ENCODE results near the gene GPR160. TPM values are rescaled to one million over a fixed set of nuclear protein-coding genes. Genes with fewer than 3 reads are reported as not detected.

GPR160 gene
- total and polyA plus RNA-seq, 9 of the 15 experiments (the other 6 are each of a cell fraction or from before 2014, with no cell fraction given), result 1.3 to 10.5 (median 8.3) TPM

DNA sequence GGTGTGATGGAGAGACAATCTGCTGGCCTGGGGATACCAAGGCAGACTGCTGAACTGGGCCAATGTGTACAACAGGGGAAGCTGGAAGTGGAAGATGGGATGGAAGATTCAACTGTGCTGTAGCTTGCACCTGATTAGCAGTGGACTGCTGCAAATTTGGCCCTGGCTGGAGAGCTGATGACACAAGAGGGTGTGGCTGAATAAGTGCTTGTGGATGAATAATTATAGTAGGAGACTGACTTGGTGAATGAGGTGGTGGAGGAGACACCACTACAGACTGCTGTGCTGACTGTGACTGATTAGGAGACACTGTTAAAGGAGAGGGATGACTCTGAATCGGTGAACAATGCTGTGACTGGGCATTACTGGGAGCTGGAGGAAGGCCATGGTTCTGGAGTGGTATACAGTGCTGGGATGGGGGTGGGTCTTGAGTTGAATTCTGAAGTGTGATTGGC, 91.2 kb downstream of the GPR160 start (continued):
- TF ChIP-seq, protein P1, sequence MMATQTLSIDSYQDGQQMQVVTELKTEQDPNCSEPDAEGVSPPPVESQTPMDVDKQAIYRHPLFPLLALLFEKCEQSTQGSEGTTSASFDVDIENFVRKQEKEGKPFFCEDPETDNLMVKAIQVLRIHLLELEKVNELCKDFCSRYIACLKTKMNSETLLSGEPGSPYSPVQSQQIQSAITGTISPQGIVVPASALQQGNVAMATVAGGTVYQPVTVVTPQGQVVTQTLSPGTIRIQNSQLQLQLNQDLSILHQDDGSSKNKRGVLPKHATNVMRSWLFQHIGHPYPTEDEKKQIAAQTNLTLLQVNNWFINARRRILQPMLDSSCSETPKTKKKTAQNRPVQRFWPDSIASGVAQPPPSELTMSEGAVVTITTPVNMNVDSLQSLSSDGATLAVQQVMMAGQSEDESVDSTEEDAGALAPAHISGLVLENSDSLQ (IDR thresholded peaks at IDR 0.05), result peak; percentile 85
- TF ChIP-seq NFE2 (IDR thresholded peaks at IDR 0.05; ENCODE audit: low read depth), result peak; percentile 25; the same call in 1 of the 2 replicates
- TF ChIP-seq NR1H2 (CRISPR knock-in tag; IDR thresholded peaks at IDR 0.05), result no peak
- TF ChIP-seq BRCA1 (IDR thresholded peaks at IDR 0.05), result no peak
- TF ChIP-seq BRCA1 (CRISPR knock-in tag; IDR thresholded peaks at IDR 0.05), result no peak
- TF ChIP-seq SMARCB1 (IDR thresholded peaks at IDR 0.05; ENCODE audit: insufficient read length, low read depth), result no peak
- no peak for TF ChIP-seq HMG20B (CRISPR knock-in tag; IDR thresholded peaks at IDR 0.05)
- no peak for TF ChIP-seq PHB (CRISPR knock-in tag; IDR thresholded peaks at IDR 0.05)
- TF ChIP-seq CREB1 (IDR thresholded peaks at IDR 0.05), result no peak
- TF ChIP-seq CREB1 (CRISPR knock-in tag; IDR thresholded peaks at IDR 0.05), result no peak
- TF ChIP-seq, protein P2, sequence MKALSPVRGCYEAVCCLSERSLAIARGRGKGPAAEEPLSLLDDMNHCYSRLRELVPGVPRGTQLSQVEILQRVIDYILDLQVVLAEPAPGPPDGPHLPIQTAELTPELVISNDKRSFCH (CRISPR knock-in tag; IDR thresholded peaks at IDR 0.05), result no peak
- TF ChIP-seq, protein P2 (tag; IDR thresholded peaks at IDR 0.05), result no peak
- no peak for TF ChIP-seq ATF1 (CRISPR knock-in tag; IDR thresholded peaks at IDR 0.05)
- 0 out of 2 replicates have a peak, but pooled peaks have one; percentile 23 for TF ChIP-seq ATF1 (tag; IDR thresholded peaks at IDR 0.05)
- peak; percentile 32; the same call in 1 of the 2 replicates for TF ChIP-seq SOX6 (IDR thresholded peaks at IDR 0.05)
- no peak for TF ChIP-seq MED1 (CRISPR knock-in tag; IDR thresholded peaks at IDR 0.05; ENCODE audit: borderline replicate concordance)
- TF ChIP-seq, protein P3, sequence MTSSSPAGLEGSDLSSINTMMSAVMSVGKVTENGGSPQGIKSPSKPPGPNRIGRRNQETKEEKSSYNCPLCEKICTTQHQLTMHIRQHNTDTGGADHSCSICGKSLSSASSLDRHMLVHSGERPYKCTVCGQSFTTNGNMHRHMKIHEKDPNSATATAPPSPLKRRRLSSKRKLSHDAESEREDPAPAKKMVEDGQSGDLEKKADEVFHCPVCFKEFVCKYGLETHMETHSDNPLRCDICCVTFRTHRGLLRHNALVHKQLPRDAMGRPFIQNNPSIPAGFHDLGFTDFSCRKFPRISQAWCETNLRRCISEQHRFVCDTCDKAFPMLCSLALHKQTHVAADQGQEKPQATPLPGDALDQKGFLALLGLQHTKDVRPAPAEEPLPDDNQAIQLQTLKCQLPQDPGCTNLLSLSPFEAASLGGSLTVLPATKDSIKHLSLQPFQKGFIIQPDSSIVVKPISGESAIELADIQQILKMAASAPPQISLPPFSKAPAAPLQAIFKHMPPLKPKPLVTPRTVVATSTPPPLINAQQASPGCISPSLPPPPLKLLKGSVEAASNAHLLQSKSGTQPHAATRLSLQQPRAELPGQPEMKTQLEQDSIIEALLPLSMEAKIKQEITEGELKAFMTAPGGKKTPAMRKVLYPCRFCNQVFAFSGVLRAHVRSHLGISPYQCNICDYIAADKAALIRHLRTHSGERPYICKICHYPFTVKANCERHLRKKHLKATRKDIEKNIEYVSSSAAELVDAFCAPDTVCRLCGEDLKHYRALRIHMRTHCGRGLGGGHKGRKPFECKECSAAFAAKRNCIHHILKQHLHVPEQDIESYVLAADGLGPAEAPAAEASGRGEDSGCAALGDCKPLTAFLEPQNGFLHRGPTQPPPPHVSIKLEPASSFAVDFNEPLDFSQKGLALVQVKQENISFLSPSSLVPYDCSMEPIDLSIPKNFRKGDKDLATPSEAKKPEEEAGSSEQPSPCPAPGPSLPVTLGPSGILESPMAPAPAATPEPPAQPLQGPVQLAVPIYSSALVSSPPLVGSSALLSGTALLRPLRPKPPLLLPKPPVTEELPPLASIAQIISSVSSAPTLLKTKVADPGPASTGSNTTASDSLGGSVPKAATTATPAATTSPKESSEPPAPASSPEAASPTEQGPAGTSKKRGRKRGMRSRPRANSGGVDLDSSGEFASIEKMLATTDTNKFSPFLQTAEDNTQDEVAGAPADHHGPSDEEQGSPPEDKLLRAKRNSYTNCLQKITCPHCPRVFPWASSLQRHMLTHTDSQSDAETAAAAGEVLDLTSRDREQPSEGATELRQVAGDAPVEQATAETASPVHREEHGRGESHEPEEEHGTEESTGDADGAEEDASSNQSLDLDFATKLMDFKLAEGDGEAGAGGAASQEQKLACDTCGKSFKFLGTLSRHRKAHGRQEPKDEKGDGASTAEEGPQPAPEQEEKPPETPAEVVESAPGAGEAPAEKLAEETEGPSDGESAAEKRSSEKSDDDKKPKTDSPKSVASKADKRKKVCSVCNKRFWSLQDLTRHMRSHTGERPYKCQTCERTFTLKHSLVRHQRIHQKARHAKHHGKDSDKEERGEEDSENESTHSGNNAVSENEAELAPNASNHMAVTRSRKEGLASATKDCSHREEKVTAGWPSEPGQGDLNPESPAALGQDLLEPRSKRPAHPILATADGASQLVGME (CRISPR knock-in tag; IDR thresholded peaks at IDR 0.05), result no peak
- TF ChIP-seq CXXC5 (CRISPR knock-in tag; IDR thresholded peaks at IDR 0.05), result 0 out of 2 replicates have a peak, but pooled peaks have one; percentile 38
- TF ChIP-seq PTTG1 (tag; IDR thresholded peaks at IDR 0.05; ENCODE audit: low read depth), result no peak
- TF ChIP-seq KLF1 (tag; IDR thresholded peaks at IDR 0.05), result 0 out of 2 replicates have a peak, but pooled peaks have one; percentile 41
- TF ChIP-seq SMAD4 (CRISPR knock-in tag; conservative IDR thresholded peaks at IDR 0.05), result peak; percentile 71
- TF ChIP-seq L3MBTL2 (IDR thresholded peaks at IDR 0.05), result no peak
- TF ChIP-seq FOXK2 (conservative IDR thresholded peaks at IDR 0.05 in 1 of 2, IDR thresholded peaks at IDR 0.05 in 1 of 2; ENCODE audit: low read depth in 2 of 2), result no peak
- TF ChIP-seq SAFB (IDR thresholded peaks at IDR 0.05; ENCODE audit: borderline replicate concordance, low read depth, low read length), result no peak
- TF ChIP-seq PCBP2 (IDR thresholded peaks at IDR 0.05; ENCODE audit: low read depth, low read length, poor library complexity, severe bottlenecking), result no peak
- TF ChIP-seq NRF1 (conservative IDR thresholded peaks at IDR 0.05 in 1 of 2, IDR thresholded peaks at IDR 0.05 in 1 of 2), result 0 out of 4 replicates have a peak, but pooled peaks of 1 of the 2 experiments have one; percentile 7

Data from K562 (cell line).